ENCODE data around the gene CFTR.

The CFTR gene

GRCh38 chr7:117631652-117632051 lies 151.8 kb downstream of the CFTR start:
- FAIRE-seq: no peak
- no peak for DNase-seq (ENCODE audit: extremely low spot score, insufficient read length, low read depth)

GRCh38 chr7:117637937-117638336 lies 158.1 kb downstream of the CFTR start:
- no peak for FAIRE-seq
- no peak for DNase-seq (ENCODE audit: extremely low spot score, insufficient read length, low read depth)

GRCh38 chr7:117639966-117640365 lies 160.1 kb downstream of the CFTR start:
- no peak for FAIRE-seq

DNA sequence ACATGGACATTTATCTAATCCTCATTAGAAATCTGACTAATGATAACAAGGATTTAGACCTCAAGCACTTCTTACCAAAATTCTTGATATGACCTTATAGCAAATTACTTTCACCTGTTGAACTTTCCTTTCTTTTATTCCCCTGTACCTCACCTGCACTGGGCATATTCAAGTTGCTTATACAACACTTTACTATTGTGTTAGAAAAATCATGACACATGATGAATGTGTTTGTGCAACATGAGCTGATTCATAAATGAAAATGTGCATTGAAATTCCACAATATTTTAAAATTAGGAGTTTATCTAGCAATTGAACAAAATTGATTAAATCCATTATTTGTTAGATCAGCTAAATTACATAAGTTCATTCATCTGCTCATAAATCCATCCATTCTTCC lies 160.6 kb downstream of the CFTR start:
- DNase-seq (ENCODE audit: extremely low spot score, insufficient read length, low read depth): no peak
- FAIRE-seq: no peak

More at GRCh38 chr7:117639966-117640365, 160.1 kb downstream of the CFTR start:
- DNase-seq (ENCODE audit: extremely low spot score, insufficient read length, low read depth): no peak

GRCh38 chr7:117645481-117646165 lies 165.8 kb downstream of the CFTR start:
- FAIRE-seq (no peak), DNase-seq (ENCODE audit: extremely low spot score, insufficient read length, low read depth) (no peak)

DNA sequence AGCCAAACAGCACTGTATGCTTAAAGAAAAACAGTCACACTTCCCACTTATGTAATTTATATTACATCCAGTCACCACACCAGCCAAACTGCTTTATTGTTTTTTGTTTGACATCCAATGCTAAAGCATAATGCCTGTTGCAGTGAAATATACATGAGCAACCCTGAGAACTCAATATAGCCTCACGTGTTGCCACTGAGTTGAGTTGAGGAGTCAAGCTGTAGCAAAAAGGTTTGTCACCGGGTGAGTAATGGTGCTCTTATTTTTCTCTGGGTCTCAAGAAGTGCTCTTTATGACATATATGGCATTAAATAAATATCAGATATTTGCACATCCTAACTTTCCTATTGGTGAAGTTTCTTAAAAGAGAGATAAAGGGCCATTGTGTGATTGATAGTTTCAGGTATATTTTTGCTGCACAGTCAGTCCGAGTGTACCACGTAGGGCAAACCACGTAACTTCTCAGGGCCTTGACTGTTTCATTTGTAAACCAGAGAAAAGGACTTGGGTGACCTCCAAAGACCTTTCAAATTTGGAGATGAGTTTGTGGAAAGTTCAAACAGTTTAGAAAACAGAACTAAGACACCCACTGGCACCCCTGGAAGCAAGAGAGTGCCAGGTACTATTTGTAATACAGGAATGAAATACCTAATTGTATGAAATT lies 168.5 kb downstream of the CFTR start:
- DNase-seq (ENCODE audit: extremely low spot score, insufficient read length, low read depth) (no peak), FAIRE-seq (no peak)

DNA sequence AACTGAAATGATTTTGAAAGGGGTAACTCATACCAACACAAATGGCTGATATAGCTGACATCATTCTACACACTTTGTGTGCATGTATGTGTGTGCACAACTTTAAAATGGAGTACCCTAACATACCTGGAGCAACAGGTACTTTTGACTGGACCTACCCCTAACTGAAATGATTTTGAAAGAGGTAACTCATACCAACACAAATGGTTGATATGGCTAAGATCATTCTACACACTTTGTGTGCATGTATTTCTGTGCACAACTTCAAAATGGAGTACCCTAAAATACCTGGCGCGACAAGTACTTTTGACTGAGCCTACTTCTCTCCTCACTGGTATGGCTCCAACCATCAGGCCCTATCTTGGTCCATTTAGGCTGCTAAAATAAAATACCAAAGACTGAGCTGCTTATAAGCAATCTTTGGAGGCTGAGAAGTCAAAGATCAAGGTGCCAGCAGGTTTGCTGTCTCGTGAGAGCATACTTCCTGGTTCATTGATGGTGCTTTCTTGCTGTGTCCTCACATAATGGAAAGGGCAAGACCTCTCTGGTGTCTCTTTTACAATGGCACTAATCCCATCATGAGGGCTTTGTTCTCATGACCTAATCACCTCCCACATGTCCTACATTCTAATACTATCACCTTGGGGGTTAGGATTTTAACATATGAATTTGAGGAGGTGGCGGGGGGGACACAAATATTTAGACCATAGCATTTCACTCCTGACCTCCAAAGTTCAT lies 173.3 kb downstream of the CFTR start:
- FAIRE-seq (no peak), DNase-seq (ENCODE audit: extremely low spot score, insufficient read length, low read depth) (no peak)

GRCh38 chr7:117654780-117655179 lies 175.0 kb downstream of the CFTR start:
- DNase-seq (ENCODE audit: extremely low spot score, insufficient read length, low read depth) (no peak), FAIRE-seq (no peak)

DNA sequence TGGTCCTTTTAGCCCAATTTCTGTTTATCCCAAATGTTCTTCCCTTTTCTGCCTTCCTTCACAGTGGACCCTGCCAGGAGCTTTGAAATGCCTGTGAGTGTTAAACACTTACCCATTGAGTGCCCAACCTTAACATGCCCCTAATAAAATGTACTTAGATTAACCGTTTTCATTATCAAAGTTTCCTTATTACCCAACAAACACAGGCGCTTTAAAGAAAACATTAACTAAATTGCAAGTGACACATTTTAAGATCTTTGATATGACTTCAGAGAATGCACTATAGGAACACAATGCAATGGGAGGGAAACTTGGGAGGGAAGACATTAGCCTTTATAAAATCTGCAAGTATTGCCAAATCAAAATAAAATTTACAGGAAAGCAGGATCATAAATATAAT lies 177.0 kb downstream of the CFTR start:
- DNase-seq (ENCODE audit: extremely low spot score, insufficient read length, low read depth) (no peak), FAIRE-seq (no peak)

DNA sequence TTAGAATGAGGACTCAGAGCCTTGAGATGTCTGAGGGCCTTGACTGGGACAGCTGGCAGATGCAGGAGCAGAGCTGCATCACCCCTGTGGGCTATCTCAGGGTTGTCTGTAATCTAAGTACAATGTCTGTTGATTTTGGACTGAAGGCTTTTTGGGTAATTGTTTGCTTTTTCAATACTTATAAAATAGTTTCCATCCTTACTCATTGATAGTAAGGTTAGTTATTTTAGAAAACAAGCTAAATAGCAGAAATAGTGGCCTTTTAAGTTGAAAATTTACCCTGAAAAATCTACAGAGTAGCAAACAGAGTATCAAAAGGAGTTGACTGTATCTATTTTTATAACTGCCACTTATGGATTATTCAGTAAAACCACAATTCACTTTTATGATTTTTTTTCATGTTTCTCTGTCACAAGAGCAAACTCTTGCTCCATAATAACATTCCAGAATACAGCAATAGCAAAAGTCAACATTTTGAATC lies 179.7 kb downstream of the CFTR start:
- DNase-seq (ENCODE audit: extremely low spot score, insufficient read length, low read depth) (no peak), FAIRE-seq (no peak)

DNA sequence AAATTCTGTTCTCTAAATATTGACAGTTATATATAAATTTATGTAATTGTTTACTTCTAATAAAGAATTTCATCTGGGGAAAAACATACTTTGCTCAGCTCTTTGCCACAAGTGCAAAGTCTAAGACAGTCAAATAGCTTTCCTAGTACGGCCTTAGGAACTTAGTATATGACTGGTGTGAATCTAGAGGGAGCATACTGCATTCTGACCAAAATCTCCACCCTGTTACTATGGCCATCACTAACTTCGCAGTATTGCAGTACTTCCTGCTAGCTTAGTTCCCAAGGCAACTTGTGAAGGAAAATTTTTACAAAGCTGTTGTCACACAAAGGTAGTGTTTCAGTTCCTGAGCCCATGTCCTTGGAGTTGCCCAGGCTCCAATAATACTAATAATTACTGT lies 181.5 kb downstream of the CFTR start:
- no peak for FAIRE-seq
- DNase-seq (ENCODE audit: extremely low spot score, insufficient read length, low read depth): no peak

GRCh38 chr7:117664047-117664446 lies 184.2 kb downstream of the CFTR start:
- no peak for DNase-seq (ENCODE audit: extremely low spot score, insufficient read length, low read depth)
- no peak for FAIRE-seq

- no peak for DNase-seq (ENCODE audit: extremely low spot score, insufficient read length, low read depth)
- FAIRE-seq: no peak
Observed at GRCh38 chr7:117665368-117665767, 185.5 kb downstream of the CFTR start.

- FAIRE-seq (no peak), DNase-seq (ENCODE audit: extremely low spot score, insufficient read length, low read depth) (no peak)
Observed at GRCh38 chr7:117666031-117666430, 186.2 kb downstream of the CFTR start.

DNA sequence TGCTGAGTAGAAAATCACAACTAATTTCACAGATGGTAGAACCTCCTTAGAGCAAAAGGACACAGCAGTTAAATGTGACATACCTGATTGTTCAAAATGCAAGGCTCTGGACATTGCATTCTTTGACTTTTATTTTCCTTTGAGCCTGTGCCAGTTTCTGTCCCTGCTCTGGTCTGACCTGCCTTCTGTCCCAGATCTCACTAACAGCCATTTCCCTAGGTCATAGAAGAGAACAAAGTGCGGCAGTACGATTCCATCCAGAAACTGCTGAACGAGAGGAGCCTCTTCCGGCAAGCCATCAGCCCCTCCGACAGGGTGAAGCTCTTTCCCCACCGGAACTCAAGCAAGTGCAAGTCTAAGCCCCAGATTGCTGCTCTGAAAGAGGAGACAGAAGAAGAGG lies 186.9 kb downstream of the CFTR start:
- no peak for FAIRE-seq
- DNase-seq (ENCODE audit: extremely low spot score, insufficient read length, low read depth): no peak

GRCh38 chr7:117667456-117667855 lies 187.6 kb downstream of the CFTR start:
- no peak for DNase-seq (ENCODE audit: extremely low spot score, insufficient read length, low read depth)
- FAIRE-seq: no peak

GRCh38 chr7:117669818-117670217 lies 190.0 kb downstream of the CFTR start:
- FAIRE-seq (no peak), DNase-seq (ENCODE audit: extremely low spot score, insufficient read length, low read depth) (no peak)

GRCh38 chr7:117672453-117672852 lies 192.6 kb downstream of the CFTR start:
- FAIRE-seq: no peak
- no peak for DNase-seq (ENCODE audit: extremely low spot score, insufficient read length, low read depth)

GRCh38 chr7:117673367-117673766 lies 193.5 kb downstream of the CFTR start:
- FAIRE-seq (no peak), DNase-seq (ENCODE audit: extremely low spot score, insufficient read length, low read depth) (no peak)

- DNase-seq (ENCODE audit: extremely low spot score, insufficient read length, low read depth) (no peak), FAIRE-seq (peak; percentile 18)
Observed at GRCh38 chr7:117673839-117674238, 194.0 kb downstream of the CFTR start.

DNA sequence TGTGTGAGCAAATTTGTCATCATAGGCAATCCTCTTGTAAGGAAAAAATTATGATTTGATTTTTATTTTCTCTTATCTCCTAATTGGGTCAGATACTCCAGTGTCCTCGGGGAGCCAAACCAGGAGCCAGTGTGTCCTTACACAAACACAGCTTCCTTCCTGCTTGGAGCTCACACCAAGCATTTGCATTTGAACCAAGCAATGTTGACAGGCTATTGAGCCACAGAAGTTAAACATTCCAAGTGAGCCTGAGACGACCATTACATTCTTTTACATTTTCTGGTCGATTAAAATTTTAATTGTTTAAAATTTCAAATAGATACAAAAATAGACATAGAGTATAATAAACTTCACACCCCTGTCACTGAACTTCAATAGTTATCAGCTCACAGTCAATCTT lies 194.8 kb downstream of the CFTR start:
- DNase-seq (ENCODE audit: extremely low spot score, insufficient read length, low read depth) (no peak), FAIRE-seq (no peak)
